Measurements from ENCODE around the gene AMHR2.

Gene AMHR2

DNA sequence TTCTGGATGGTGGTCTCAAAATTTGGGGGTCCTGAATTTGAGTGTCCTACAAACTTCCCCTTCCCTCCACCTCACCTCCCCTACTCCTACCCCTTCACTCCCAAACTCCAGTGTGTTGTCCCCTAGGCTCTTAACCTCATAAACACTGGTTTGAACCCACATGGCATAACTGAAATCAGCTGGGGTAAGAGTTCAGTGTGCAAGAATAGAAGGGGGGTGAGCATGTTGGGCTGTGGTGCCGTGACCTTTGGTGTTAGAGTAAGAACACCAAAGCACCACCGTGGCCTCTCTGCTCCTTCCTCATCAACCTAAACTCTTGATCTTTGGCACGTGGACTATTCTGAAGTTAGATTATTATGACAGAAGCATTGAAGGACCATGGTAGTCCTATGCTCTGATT lies 39.3 kb downstream of the AMHR2 start:
- POLR2A ChIA-PET (ENCODE audit: low non-redundant PET): no interaction called here
- CTCF ChIA-PET: no interaction called here
- H3K27ac ChIP-seq: no peak overlapping the region
- DNase-seq (ENCODE audit: low spot score): no peak
- TF ChIP-seq, protein P1, sequence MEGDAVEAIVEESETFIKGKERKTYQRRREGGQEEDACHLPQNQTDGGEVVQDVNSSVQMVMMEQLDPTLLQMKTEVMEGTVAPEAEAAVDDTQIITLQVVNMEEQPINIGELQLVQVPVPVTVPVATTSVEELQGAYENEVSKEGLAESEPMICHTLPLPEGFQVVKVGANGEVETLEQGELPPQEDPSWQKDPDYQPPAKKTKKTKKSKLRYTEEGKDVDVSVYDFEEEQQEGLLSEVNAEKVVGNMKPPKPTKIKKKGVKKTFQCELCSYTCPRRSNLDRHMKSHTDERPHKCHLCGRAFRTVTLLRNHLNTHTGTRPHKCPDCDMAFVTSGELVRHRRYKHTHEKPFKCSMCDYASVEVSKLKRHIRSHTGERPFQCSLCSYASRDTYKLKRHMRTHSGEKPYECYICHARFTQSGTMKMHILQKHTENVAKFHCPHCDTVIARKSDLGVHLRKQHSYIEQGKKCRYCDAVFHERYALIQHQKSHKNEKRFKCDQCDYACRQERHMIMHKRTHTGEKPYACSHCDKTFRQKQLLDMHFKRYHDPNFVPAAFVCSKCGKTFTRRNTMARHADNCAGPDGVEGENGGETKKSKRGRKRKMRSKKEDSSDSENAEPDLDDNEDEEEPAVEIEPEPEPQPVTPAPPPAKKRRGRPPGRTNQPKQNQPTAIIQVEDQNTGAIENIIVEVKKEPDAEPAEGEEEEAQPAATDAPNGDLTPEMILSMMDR (conservative IDR thresholded peaks at IDR 0.05; ENCODE audit: low read depth): no peak

GRCh38 chr12:53463802-53464560 lies 40.3 kb downstream of the AMHR2 start:
- no peak overlapping the region for H3K27ac ChIP-seq
- CTCF ChIA-PET: interaction anchor here (0.6 to 1.0 kb wide), 2 partner anchors 11 to 56 kb away, joined by 3 to 4 read pairs; no protein-coding TSS in a partner anchor
- TF ChIP-seq, protein P1 (conservative IDR thresholded peaks at IDR 0.05; ENCODE audit: low read depth): no peak
- POLR2A ChIA-PET (ENCODE audit: low non-redundant PET): no interaction called here
- no peak for DNase-seq (ENCODE audit: low spot score)

- CTCF ChIA-PET: interaction anchor here (1.0 kb wide), 1 partner anchor 10 kb away, joined by 4 read pairs; no protein-coding TSS in a partner anchor
- TF ChIP-seq, protein P1 (conservative IDR thresholded peaks at IDR 0.05; ENCODE audit: low read depth): no peak
- H3K27ac ChIP-seq: peak overlapping the region; percentile 47
- POLR2A ChIA-PET (ENCODE audit: low non-redundant PET): interaction anchor here (0.7 kb wide), 1 partner anchor 101 kb away, joined by 4 read pairs; no protein-coding TSS in a partner anchor
- DNase-seq (ENCODE audit: low spot score): no peak
Observed at GRCh38 chr12:53464685-53465418, 41.2 kb downstream of the AMHR2 start.

DNA sequence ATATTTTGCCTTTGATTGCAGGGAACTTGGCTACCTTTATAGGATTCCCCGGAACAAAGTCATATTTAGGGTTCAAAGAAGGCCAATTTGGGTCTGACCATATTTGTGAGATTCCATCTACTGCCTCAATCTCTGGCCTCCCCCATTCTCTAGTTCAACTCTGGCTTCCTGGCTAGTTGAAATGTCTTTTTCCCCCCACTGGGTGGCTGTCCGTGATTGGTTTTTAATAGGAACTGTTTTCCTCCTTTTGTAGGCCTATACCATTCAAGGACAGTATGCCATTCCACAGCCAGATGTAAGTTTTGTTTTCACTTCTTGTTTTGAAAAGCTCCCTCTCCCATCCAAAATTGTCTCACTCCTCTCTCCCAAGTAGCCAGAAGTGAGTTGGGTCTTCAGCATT lies 42.0 kb downstream of the AMHR2 start:
- ChIA-PET POLR2A (ENCODE audit: low non-redundant PET) (interaction anchor here (0.5 kb wide), 1 partner anchor 1409 kb away, joined by 6 read pairs; no protein-coding TSS in a partner anchor), CTCF (no interaction called here)
- no peak overlapping the region for H3K27ac ChIP-seq
- DNase-seq (ENCODE audit: low spot score): no peak
- TF ChIP-seq, protein P1 (conservative IDR thresholded peaks at IDR 0.05; ENCODE audit: low read depth): no peak

DNA sequence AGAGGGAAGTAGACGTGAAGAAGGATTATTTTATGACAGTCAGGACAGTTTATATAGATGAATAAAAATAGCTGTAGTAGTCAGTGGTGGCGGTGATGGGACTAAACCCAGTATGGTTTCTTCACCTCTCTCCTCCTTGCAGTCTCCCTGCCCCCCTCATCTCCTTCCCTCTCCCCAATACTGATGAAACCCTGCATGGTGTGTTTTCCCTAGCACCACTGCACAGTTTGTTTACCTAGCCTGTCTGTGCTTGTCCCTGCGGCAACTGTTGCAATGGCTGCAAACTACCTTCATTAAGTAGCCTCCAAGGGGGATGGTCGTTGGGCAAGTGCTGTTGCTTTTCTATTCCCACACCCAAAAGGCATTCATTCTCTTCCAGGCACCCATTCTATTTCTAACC lies 43.0 kb downstream of the AMHR2 start:
- H3K27ac ChIP-seq: no peak overlapping the region
- DNase-seq (ENCODE audit: low spot score): no peak
- TF ChIP-seq, protein P1 (conservative IDR thresholded peaks at IDR 0.05; ENCODE audit: low read depth): no peak
- POLR2A ChIA-PET (ENCODE audit: low non-redundant PET): no interaction called here
- CTCF ChIA-PET: no interaction called here

DNA sequence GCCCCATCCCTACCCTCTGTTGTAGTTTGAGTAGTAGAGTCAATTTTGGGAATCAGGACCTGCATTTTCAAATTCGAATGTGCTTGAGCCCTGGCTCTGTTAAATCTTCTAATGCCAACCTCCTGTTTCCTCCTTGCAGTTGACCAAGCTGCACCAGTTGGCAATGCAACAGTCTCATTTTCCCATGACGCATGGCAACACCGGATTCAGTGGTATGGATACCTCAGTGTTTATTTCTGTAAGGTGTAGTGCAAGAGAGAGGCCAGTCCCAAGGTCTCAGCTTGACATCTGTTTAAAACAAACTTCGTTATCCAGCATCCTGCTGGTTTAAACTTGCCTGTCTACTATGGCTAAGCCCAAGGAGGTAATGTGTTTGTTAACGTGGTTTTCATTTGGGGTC lies 43.4 kb downstream of the AMHR2 start:
- CTCF ChIA-PET: no interaction called here
- TF ChIP-seq, protein P1 (conservative IDR thresholded peaks at IDR 0.05; ENCODE audit: low read depth): no peak
- no peak for DNase-seq (ENCODE audit: low spot score)
- POLR2A ChIA-PET (ENCODE audit: low non-redundant PET): no interaction called here
- H3K27ac ChIP-seq: no peak overlapping the region
